OCI-LY3 (cell line): Measurements from ENCODE around the gene CYP26C1.

Experiments
- EZH2phosphoT487 ChIP-seq: fragments of 200-600 bp; shearing (Covaris generic); IDR thresholded peaks from 2 replicates; pipeline ENCODE4 v1.6.1; 2018; ENCODE audit warnings: antibody characterized with exemption, mixed run types, low read depth
- TF ChIP-seq, protein P1 (sequence below): fragments of 200-600, 300-600 bp; sonication (generic); IDR thresholded peaks from 2 replicates; pipeline ENCODE4 v1.5.1; 2014; ENCODE audit warnings: antibody characterized with exemption, low read length, low read depth

- TF ChIP-seq, protein P1, sequence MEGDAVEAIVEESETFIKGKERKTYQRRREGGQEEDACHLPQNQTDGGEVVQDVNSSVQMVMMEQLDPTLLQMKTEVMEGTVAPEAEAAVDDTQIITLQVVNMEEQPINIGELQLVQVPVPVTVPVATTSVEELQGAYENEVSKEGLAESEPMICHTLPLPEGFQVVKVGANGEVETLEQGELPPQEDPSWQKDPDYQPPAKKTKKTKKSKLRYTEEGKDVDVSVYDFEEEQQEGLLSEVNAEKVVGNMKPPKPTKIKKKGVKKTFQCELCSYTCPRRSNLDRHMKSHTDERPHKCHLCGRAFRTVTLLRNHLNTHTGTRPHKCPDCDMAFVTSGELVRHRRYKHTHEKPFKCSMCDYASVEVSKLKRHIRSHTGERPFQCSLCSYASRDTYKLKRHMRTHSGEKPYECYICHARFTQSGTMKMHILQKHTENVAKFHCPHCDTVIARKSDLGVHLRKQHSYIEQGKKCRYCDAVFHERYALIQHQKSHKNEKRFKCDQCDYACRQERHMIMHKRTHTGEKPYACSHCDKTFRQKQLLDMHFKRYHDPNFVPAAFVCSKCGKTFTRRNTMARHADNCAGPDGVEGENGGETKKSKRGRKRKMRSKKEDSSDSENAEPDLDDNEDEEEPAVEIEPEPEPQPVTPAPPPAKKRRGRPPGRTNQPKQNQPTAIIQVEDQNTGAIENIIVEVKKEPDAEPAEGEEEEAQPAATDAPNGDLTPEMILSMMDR = no peak
- TF ChIP-seq EZH2phosphoT487 = no peak
Measured at GRCh38 chr10:93058139-93058538, 2.5 kb upstream of the CYP26C1 start.
